NCI-H1694 (cell line): ENCODE data around the gene SPAG9.
"Not testable (repeated sequence)": the region's sequence is repeated elsewhere in the genome, so short reads cannot be mapped to it uniquely, and the experiment has no call there.

Experiments used
- DNase-seq: peaks from one replicate; lab custom pipeline; 2025; lab: John Stamatoyannopoulos, UW

The SPAG9 gene

GRCh38 chr17:51085150-51085805, 35.4 kb downstream of the SPAG9 start:
- DNase-seq: no peak

- no peak for DNase-seq
These were observed 36.7 kb downstream of the SPAG9 start for GRCh38 chr17:51083981-51084380.

- not testable (repeated sequence) for DNase-seq
These were observed 37.3 kb downstream of the SPAG9 start for GRCh38 chr17:51083364-51083763.

- DNase-seq: no peak
These were observed 41.6 kb downstream of the SPAG9 start for GRCh38 chr17:51079049-51079448.

- DNase-seq: no peak
These were observed 42.6 kb downstream of the SPAG9 start for GRCh38 chr17:51078009-51078592.

GRCh38 chr17:51076821-51077220, 43.8 kb downstream of the SPAG9 start:
- no peak for DNase-seq

GRCh38 chr17:51071556-51071955, 49.1 kb downstream of the SPAG9 start:
- DNase-seq: no peak

GRCh38 chr17:51065466-51065865, 55.2 kb downstream of the SPAG9 start:
- no peak for DNase-seq

GRCh38 chr17:51064061-51064735, 56.5 kb downstream of the SPAG9 start:
- no peak for DNase-seq

- DNase-seq: no peak
These were observed 60.3 kb downstream of the SPAG9 start for GRCh38 chr17:51060396-51060795.

- DNase-seq: no peak
These were observed 60.9 kb downstream of the SPAG9 start for GRCh38 chr17:51059781-51060180.

GRCh38 chr17:51057534-51057933, 63.1 kb downstream of the SPAG9 start:
- no peak for DNase-seq

GRCh38 chr17:51056813-51057510, 63.7 kb downstream of the SPAG9 start:
- DNase-seq: peak; percentile 67

- no peak for DNase-seq
These were observed 65.9 kb downstream of the SPAG9 start for GRCh38 chr17:51054748-51055147.

GRCh38 chr17:51052235-51052634, 68.4 kb downstream of the SPAG9 start:
- DNase-seq: no peak

- DNase-seq: no peak
These were observed 70.2 kb downstream of the SPAG9 start for GRCh38 chr17:51050291-51051033.

GRCh38 chr17:51046514-51047384, 73.9 kb downstream of the SPAG9 start:
- peak; percentile 99 for DNase-seq

- DNase-seq: no peak
These were observed 74.6 kb downstream of the SPAG9 start for GRCh38 chr17:51046046-51046445.

GRCh38 chr17:51045621-51046020, 75.0 kb downstream of the SPAG9 start:
- peak; percentile 32 for DNase-seq

GRCh38 chr17:51044976-51045375, 75.7 kb downstream of the SPAG9 start:
- DNase-seq: peak; percentile 49

GRCh38 chr17:51036084-51036483, 84.6 kb downstream of the SPAG9 start:
- no peak for DNase-seq
